Type B pancreatic cell (in vitro differentiated cells): ENCODE data around the gene SFTPA2. TPM values are rescaled to one million over a fixed set of nuclear protein-coding genes. Genes with fewer than 3 reads are reported as not detected.

ENCODE experiments used
- DNase-seq: peaks from one replicate; pipeline ENCODE4 v3.0.0; 2021; ENCODE audit warnings: mixed read lengths; ENCODE audit not compliant: unreplicated experiment; ENCODE audit errors: extremely low spot score
- H3K27ac Mint-ChIP-seq: 2 replicates; pipeline ENCODE4 v1.8.0; 2021; ENCODE audit warnings: mild to moderate bottlenecking, mixed read lengths
- H3K27me3 Mint-ChIP-seq: 2 replicates; pipeline ENCODE4 v1.8.0; 2021; ENCODE audit warnings: mixed read lengths
- H3K36me3 Mint-ChIP-seq: 2 replicates; pipeline ENCODE4 v1.8.0; 2021; ENCODE audit warnings: mixed read lengths
- H3K4me1 Mint-ChIP-seq: one replicate; pipeline ENCODE4 v1.8.0; 2021; ENCODE audit warnings: mixed read lengths; ENCODE audit not compliant: unreplicated experiment
- H3K4me3 Mint-ChIP-seq: 2 replicates; pipeline ENCODE4 v1.8.0; 2021; ENCODE audit warnings: mild to moderate bottlenecking, mixed read lengths
- H3K9me3 Mint-ChIP-seq: 2 replicates; pipeline ENCODE4 v1.8.0; 2021; ENCODE audit warnings: mixed read lengths
- CTCF ChIP-seq: fragments of 200-600 bp; sonication (generic); conservative IDR thresholded peaks from 2 replicates; pipeline ENCODE4 v1.5.0; 2021; ENCODE audit warnings: antibody characterized with exemption, mild to moderate bottlenecking
- total RNA-seq: library from RNA; stranded (reverse); gene quantifications from 2 replicates; pipeline ENCODE4 v1.2.1, GENCODE V29; 2021; ENCODE audit warnings: low replicate concordance

Gene SFTPA2
- total RNA-seq, 1 donor from 2014 or later = 0.99 TPM

DNA sequence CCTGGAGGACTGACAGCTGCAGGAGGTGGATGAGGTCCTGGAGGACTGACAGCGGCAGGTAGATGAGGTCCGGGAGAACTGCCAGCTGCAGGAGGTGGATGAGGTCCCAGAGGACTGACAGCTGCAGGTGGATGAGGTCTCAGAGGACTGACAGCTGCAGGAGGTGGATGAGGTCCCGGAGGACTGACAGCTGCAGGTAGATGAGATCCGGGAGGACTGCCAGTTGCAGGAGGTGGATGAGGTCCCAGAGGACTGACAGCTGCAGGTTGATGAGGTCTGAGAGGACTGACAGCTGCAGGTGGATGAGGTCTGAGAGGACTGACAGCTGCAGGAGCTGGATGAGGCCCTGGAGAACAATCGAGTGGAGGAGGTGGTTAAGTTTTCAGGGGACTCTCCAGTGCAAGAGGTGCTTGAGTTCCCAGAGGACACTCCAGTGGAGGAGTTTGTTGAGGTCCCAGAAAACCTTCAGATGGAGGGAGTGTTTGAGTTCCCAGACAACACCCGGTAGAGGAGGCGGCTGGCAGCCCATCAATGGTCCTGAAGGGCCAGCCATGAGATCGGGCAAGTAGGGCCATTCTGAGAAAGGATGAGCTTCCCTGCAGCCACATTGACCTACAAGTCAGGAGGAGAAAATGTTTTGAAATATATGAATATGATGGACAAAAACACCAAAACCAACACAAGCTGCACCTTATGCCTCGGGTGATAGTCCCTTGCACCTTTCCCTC is 52.6 kb downstream of the SFTPA2 start:
- H3K9me3 Mint-ChIP-seq = no peaks in the 10 kb centered on the region
- peaks cover 30% of the 10 kb centered on the region for H3K27me3 Mint-ChIP-seq
- H3K4me3 Mint-ChIP-seq = no peak overlapping the region
- H3K27ac Mint-ChIP-seq = no peak overlapping the region
- H3K36me3 Mint-ChIP-seq = no peaks in the 10 kb centered on the region
- TF ChIP-seq CTCF = no peak
- no peaks in the 10 kb centered on the region for H3K4me1 Mint-ChIP-seq
- DNase-seq = no peak

Other genes starting within 250 kb of the SFTPA2 start
- gene PPIF, start 212.9 kb downstream of the SFTPA2 start, total RNA-seq = 67.5 and 91.3 TPM in 2 replicates
- gene ZCCHC24, start 114.8 kb downstream of the SFTPA2 start, total RNA-seq = 2.7 and 29.1 TPM in 2 replicates
- gene EIF5AL1, start 47.9 kb downstream of the SFTPA2 start, total RNA-seq = 0.10 TPM in 1 of 2 replicates, not detected in the other
- gene SFTPA1, start 50.5 kb upstream of the SFTPA2 start, total RNA-seq = 0.22 and 5.9 TPM in 2 replicates
- gene NUTM2B, start 142.8 kb upstream of the SFTPA2 start, total RNA-seq = 1.00 and 1.2 TPM in 2 replicates